SIG-M5 treated with dmso at 0.1 percent for 504 hours (cell line): ENCODE data around the gene HOXA6.

Experiments
- DNase-seq: peaks from one replicate; lab custom pipeline; 2025; ENCODE audit not compliant: unreplicated experiment; lab: John Stamatoyannopoulos, UW

The HOXA6 gene

DNA sequence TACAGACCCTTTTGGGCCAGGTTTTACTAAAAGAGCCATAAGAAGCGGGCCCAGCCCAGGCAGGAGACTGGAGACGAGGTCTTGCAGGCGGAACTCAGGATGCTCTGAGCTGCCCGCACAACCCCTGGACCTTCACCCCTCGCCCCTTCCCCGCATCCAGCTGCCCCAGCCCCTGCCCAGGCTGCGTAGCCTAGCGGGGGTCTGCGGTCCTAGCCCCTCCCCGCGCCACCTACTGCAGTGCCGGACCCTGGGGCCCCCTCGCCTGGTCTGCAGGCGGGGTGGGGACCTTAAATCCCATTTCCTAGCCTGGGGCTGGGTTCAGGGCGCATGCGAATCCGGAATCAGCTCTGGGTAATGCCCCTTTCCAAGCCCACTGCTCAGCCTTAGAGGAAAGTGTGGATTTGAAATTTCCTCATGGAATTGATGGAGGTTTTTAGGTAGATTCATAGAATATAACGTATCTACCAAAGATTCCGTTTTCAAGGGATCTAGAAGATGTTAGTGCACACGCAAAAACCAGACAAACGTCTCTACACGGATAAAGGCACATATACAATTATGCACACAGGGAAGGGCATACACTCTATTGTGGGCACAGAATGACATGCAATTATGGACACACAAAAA lies 5.4 kb upstream of the HOXA6 start:
- no peak for DNase-seq

DNA sequence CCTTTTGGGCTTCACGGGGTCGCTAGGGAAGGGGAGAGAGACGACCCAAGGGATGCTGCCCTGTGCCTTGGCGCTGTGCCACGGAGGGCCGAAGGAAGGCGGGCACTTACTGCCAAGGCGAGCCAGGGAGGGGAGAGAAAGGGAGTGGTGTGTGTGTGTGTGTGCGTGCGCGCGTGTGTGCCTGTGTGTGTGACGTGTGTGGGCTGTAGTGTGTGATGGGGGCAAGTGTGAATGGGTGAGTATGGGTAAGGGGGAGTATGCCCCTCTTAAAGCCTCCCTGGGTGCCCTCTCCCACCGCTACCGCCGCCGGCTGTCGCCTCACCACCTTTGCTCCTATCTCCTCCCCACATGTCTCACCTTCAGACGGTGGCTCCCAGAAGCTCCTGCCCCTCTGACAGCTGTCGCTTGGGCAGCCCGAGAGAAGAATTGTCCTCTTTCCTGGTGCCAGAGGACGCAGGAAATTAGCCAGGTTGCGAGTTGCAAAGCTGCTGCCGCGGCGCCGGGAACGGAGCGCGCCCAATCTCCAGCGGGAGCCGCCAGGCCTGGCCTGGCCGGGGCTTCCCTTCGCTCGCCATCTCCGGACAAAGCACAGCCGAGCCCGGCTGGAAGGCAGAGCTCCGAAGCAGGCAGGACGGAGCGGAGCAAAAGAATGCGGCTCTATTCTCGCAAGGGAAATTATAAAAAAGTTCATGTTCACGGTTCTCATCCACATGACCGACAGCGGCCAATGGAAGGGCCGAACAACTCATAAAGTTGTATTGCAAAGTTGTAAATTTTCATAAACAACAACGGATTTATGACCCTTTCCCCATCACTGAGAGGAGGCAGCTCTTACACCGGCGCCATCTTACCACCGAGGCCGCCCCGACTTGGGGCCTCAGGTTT lies 4.6 kb upstream of the HOXA6 start, which contains the start of gene HOXA3:
Gene HOXA3 (minus strand): TSS at position 653 of the 885 bp plus-strand sequence. CDS start 41,943 bp downstream, outside the sequence.
- no peak for DNase-seq

DNA sequence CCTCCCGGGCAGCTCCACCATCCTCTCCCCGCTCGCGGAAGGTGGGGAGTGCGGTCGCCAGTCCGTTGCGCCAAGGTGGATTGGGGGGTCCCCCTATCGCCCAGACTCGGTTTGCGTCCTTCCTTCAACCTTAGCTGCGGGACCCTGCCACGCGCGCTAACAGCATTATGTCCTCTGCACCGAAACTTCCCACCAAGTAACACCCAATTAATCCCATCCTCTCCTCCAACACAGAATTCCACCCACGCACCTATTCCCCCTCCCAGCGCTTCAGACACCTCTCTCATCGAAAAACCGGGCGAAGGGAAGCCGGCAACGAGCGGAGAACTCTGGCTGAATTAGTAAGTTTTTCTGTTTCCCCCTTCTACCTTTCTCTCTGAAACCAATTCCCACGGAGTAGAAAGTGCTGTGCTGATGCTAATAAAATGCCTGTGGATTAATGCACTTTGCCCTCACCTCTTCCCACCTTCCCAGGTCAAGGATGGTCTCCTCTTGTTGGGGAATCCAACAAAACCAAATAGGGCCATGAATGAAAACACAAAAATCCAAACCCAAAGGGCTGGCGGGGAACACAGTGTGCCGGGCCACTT lies 3.9 kb upstream of the HOXA6 start:
- DNase-seq, result no peak

DNA sequence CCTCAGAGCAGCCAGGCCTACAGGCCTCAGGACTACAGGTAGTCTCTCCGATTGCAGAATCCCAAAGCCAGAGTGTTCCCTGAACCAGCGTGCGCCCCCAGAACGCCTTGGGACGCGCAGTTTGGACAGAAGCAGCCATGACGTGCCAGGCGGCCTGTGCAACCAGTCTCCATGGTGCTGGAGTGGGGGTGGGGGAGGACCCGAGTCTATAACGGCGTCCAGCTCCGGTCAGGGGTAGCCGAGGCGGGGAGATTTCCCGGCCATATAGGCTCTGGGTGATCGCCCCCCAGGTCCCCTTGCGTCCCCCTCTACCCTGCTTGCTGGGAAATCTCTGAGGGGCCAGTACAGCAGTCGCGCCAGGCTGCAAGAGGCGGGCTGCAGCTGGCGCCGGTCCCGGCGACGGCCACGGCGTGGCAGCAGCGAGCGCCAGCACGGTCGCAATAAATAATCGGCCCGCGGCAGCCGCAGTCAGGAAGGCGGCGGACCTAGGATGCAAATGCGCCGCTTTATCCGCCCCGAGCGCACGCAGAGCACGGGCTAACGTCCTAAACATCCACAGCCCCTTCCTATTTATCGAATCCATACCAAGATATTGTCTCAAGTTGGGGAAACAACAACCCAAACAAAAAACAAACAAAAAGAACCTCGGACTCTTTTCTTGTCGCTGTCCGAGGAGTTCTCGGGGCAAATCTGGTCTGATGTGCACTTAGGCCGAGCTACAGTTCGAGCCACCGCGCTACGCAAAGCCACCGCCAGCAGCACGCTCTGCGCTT lies 3.2 kb upstream of the HOXA6 start:
- DNase-seq, result peak; percentile 61

DNA sequence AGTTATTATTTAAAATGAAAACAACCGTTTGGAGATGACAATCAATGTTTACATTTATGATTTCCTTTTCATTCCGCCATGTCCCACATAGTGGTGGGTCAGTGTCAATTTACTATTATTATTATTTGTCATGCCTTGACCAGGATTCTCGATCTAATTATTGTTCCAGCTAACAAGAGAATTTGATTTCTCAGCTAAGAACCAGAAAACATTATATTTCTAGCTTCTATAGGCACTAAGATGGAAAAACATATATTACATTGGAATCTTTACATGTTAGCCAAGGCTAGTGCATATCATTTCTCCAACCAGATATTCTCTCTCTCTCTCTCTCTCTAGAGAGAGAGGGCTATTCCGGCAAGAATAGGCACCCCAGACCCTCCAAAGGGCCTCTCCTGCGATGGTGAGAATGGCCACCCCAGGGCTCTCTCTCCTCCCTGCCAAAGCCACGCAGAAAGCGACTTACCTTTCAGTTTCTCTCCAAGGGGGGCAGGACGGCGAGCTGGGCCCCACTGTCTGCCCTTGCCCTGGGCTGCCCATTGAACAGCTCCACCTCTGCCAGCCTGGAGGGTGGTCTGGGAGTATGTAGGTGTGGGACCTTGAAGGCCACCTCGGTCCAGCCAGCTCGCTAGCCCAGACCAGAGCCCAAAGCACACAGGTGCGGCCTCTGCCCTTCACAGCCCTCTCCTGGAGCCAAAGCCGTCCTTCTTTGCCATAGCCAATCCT lies 2.4 kb upstream of the HOXA6 start:
- DNase-seq, result no peak

DNA sequence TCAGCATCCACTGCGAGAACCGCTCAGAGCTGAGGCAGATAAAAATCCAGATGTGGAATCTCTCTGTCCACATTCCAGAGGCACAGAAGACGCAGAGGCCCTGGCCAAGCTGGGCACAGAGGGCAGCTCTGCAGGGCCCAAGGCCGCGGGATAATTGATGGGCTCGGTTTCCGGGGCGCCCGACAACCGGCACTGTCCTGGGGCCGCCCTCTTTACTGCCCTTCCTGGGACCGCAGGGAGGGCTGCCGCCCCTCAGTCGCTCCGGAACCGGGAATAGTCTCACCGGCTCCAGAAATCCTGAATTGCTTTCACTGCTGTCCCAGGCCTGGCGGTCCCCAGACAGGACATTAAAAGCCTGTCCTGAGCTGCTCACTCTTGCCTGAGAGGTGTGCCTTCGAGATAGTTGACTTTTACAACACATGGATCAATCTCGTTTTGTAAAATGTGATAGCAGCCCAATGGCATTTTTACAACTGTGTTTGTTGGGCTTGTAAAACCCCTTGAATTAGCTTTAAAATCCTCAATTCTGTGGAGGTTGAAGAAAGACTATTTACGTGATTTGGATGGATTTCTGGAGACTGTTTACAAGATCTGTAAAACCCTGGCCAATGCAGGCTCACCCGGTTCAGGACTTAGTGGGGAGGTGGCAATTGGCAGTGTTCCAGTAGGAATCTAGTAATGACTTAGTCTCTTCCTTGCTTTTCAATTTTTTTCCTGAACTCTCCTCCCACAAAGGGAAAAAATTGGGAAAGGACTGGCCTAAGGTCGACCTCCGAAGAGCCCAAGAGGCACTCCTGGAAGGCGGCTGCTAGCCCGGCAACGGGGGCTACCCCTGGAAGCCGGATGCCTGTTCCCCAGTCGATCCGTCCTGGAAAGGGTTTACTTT lies 1.4 kb upstream of the HOXA6 start:
- no peak for DNase-seq

DNA sequence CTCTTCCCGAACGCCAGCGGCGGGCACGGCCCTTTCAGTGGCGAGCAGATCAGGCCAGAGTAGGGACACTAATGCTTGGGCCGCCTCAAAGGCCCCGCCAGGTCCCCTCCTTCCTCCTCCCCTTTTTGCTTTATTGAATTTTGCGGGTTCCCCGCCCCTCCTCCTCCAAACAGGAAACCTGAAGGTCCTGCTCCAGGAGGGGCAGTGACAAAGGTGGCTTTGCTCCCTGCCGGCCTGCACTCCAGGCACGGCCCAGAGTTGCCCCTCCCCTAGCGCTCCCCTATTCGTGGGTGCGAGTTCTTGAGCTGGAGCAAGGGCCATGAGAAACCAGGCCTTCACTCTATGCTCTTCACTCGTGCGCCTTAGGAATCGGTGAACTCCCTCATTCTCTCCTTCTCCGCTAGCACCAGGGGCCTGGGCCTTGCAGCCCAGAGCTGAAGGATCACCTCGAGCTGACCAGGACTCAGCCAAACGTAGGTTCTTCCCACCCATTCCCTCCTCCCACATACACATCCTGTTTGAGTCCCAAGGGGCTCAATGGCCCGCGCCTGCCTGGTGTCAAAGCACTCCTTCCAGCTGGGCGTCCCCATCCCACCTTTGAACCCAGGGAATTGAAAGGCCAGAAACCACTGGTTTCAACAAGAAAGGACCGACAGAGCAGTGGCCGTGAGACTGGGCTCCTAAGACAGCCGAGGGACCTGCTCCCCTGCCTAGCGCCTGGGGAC lies 619 bp upstream of the HOXA6 start:
- no peak for DNase-seq

DNA sequence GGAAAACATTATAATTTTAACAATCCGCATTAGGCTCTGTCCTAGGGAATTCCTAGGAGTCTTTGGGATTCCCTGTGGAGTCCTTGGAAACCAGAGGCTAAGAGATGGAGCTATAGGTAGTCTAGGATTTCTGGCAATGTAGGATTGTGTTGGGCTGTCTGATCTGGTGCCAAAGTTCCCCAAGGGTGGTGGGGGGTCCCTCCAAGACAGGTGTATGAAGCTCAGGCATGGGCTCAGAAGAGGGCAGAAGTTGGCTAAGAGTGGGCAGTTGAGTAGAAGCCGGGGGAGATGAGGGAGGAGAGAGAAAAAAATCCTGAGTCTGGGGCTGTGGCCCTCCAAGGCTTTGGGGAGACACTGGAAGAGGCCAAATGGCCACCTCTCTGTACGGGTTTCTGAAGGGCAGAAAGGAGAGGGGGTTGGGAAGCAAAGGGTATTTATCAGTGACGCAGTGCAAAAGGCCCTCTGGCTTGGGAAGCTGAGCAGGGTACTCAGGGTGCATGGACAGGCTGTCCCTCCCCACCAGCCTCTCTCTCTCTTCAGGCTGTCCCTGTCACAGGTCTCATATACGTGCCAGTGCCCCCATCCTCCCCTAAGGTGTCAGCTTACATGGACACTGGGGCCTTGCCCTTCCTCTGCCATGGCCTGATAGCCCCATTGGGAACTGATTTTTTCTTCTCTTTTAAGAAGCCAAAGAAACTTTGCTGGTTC lies 929 bp downstream of the HOXA6 start:
- DNase-seq, result no peak

DNA sequence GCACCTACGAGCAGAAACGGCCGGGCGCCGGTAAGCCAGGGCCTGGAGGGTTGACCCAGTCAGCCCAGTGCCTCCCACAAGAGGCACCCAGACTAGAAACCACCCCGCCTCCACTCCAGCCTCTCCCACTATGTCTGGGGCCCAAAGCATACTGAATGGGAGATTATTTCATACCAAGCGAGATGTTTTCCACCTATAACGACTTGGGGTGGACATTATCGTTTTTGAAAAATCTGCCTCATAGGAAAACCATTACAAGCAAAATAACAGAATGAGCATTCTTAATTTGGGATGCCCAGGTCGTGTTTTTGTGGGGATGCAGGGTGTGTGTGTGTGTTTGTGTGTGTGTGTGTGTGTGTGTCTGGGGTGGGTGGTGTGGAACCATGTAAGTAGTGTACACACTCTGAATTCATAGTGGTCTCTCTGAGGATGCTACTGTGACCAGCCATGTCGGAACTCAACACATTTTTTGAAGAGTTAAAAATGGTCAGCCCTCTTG lies 1.6 kb downstream of the HOXA6 start:
- DNase-seq, result no peak

DNA sequence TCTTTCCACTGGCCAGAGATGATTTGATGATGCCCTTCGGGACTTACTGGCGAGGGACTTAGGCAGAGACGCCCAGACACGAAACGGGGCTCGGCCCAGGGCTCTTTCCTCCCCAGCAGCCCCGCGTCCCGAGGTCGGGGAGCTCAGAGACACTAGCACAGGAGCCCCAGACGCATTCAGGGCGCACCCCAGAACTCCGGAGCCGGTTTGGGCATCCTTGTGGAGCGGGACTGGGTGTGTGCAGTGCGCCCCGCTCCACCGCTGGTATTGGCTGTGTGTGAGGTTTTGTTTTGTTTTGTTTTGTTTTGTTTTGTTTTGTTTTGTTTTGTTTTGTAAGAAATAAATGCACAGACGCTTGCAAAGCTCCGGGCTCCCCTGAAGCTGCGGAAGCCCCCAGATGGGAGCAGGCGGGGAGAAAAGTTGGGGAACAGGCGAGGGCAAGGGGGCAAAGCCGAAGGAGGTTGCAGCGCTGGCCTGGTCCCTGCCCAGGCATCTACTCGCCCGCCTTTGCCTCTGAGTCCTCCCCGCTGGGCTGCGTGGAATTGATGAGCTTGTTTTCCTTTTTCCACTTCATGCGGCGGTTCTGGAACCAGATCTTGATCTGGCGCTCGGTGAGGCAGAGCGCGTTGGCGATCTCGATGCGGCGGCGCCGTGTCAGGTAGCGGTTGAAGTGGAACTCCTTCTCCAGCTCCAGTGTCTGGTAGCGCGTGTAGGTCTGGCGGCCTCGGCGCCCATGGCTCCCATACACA lies 2.2 kb downstream of the HOXA6 start:
- DNase-seq, result no peak

DNA sequence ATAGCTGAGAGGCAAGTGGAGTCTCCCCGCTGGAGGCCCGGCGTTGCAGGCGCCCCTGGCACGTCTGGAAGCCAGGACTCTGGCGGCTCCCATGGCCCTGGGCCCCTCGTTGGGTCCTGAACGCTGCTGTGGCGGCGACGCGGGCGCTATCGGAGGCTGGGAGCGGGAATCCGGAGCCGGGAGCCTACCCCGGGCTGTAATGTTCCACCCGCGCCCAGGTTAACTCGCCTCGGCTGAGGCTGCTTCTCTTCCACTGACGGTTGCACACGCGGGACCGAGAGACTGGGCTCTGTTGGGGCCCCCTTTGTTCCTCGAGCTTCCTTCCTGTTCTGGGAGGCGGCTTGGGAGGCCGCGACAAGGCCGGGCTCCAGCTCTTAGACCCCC lies 2.8 kb downstream of the HOXA6 start:
- no peak for DNase-seq

DNA sequence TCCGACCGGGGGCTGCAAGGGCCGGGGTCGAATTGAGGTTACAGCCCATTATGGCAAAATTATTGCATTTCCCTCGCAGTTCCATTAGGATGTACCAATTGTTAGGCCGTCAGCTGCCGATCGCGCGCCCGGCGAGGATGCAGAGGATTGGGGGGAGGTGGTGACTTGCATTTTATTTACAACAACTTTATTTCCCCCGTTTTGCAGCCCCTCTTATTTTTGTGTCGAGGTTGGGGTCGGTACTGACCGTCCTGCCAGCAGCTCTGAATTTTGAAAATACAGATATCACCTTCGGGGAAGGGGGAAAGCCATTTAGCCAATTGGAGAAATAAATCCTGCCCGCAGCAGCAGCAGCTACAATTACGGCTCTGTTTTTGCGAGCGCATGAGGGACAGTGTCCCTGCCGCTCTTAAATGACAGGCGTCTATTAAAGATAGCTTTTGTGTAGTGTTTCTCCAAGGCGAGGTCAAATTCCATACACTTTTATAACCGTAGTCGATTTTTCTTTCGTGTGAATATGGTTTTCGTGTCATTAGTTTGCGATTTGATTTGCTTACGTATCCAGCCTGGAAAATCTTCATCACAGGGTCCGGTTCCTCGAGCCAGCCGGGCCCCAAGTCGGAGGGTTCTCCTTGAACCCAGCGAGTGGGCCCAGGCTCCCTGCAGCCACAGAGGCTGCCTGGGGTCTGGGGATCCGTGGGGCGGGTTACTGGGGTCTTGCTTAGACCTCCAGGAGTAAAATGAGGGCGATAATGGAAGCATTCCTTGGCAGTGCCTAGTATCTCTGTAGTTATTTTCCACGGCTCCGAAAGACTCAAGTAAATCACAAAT lies 3.4 kb downstream of the HOXA6 start:
- DNase-seq, result no peak

DNA sequence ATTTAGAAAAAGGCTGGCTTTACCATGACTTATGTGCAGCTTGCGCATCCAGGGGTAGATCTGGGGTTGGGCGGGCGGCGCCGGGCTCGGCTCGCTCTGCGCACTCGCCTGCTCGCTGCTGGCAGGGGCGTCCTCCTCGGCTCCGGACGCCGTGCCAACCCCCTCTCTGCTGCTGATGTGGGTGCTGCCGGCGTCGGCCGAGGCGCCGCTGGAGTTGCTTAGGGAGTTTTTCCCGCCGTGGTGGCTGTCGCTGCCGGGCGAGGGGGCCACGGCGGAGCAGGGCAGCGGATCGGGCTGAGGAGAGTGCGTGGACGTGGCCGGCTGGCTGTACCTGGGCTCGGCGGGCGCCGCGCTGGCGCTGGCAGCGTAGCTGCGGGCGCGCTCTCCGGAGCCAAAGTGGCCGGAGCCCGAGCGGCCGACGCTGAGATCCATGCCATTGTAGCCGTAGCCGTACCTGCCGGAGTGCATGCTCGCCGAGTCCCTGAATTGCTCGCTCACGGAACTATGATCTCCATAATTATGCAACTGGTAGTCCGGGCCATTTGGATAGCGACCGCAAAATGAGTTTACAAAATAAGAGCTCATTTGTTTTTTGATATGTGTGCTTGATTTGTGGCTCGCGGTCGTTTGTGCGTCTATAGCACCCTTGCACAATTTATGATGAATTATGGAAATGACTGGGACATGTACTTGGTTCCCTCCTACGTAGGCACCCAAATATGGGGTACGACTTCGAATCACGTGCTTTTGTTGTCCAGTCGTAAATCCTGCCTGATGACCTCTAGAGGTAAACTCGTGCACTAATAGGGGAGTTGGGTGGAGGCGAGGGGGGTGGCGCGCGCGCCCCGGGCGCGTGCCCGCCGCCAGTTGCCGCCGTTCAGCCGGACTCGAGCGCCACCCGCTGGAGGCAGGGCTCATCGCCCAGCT lies 4.3 kb downstream of the HOXA6 start, which contains the start of gene HOXA5:
Gene HOXA5 (minus strand): TSS at position 659 of the 927 bp plus-strand sequence. CDS start 74 bp downstream, at position 585.
- DNase-seq, result peak; percentile 84

DNA sequence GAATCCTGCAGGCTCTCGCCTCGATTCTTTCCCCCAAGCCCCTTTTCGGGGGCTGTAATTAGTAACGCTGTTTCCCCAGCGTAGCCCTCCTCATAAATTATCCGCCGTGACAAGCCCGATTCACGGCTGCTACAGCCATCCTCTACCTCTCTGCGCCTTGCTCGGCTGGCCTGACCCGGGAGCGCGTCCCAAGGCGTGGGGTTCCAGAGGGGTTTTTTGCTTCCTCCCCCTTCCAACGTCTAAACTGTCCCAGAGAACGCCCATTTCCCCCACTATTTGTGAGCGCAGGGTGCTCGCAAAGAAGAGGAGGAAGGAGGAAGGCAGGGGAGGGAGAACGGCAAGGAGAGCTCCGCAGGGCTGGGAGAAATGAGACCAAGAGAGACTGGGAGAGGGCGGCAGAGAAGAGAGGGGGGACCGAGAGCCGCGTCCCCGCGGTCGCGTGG lies 5.0 kb downstream of the HOXA6 start:
- DNase-seq, result no peak

DNA sequence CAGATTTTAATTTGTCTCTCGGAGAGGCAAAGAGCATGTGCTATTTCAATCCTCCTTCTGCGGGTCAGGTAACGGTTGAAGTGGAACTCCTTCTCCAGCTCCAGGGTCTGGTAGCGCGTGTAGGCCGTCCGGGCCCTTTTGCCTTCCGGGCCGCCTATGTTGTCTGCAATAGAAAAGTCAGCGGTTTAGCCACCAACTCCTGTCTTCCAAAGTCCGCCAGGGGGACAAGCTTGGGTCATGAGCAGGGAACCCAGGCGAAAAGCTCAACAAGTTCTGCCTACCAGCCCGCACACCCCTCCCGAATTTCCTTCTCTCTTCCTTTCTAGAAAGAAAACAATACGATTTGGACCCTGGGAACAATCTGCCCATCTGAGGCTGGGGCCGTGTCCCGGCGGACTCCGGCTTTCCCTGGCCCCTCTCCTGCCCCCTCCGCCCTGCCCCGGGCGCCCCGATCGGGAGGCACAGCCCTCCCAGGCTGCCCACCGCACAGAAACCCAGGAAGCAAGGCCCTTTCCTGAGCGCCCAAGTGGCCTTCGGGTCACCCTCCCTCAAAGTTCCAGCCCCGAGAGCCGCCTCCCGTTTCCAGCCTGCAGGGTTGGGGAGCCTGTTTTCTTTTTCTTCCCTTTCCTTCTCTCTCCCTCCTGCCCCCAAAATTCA lies 5.5 kb downstream of the HOXA6 start:
- no peak for DNase-seq
